Panc1 (cell line): ENCODE measurements around the gene HYPK. TPM values are rescaled to one million over a fixed set of nuclear protein-coding genes. Genes with fewer than 3 reads are reported as not detected.
"Not testable (repeated sequence)": the region's sequence is repeated elsewhere in the genome, so short reads cannot be mapped to it uniquely, and the experiment has no call there.

Source experiments
- ATAC-seq: fragments of 200-7000 bp; cut with Tn5 transposase; 2 replicates; pipeline ENCODE4 v1.9.1; 2020; ENCODE audit warnings: mild to moderate bottlenecking, moderate library complexity
- BruUV-seq: library from RNA; stranded (reverse); fragments of 400-500 nt; replicated peaks from 2 replicates; lab custom pipeline; 2021; lab: Mats Ljungman, UMichigan
- CTCF ChIA-PET: fragments of 300-600 bp; sonication (Branson Sonifier 250); formaldehyde crosslinking; loops from one replicate; lab custom pipeline; 2022; ENCODE audit warnings: antibody characterized with exemption; lab: Charles Lee
- POLR2A ChIA-PET: fragments of 300-600 bp; sonication (Branson Sonifier 250); formaldehyde crosslinking; loops from one replicate; lab custom pipeline; 2022; ENCODE audit warnings: antibody characterized with exemption; lab: Charles Lee
- DNase-seq: peaks from one replicate; pipeline ENCODE4 v3.0.0-alpha.2; 2010; ENCODE audit warnings: low read depth, low spot score
- H3K27ac ChIP-seq: 2 replicates; pipeline ENCODE4 v1.5.1; 2011; ENCODE audit warnings: mild to moderate bottlenecking, low read length, inconsistent platforms
- H3K27me3 ChIP-seq: fragments of 200-500 bp; sonication (Bioruptor generic); 2 replicates; pipeline ENCODE4 v1.6.0; 2014; ENCODE audit warnings: low read length, inconsistent platforms; ENCODE audit not compliant: control insufficient read depth, insufficient read depth
- H3K36me3 ChIP-seq: fragments of 200-500 bp; sonication (Bioruptor generic); 2 replicates; pipeline ENCODE4 v1.5.1; 2014; ENCODE audit warnings: inconsistent platforms, mild to moderate bottlenecking, low read length, moderate library complexity; ENCODE audit not compliant: control insufficient read depth, insufficient read depth
- H3K4me1 ChIP-seq: 2 replicates; pipeline ENCODE4 v1.5.1; 2011; ENCODE audit warnings: inconsistent platforms, mild to moderate bottlenecking, low read length, moderate library complexity; ENCODE audit not compliant: control insufficient read depth, insufficient read depth
- H3K4me3 ChIP-seq, 2 experiments: 2 replicates each; pipeline ENCODE4 v1.5.1; 2011 to 2012; ENCODE audit warnings: low read depth in 2 of 2, low read length in 2 of 2, mild to moderate bottlenecking in 2 of 2, inconsistent platforms in 1 of 2, moderate library complexity in 1 of 2
- H3K9me3 ChIP-seq: fragments of 200-500 bp; sonication (Bioruptor generic); 2 replicates; pipeline ENCODE4 v1.5.1; 2014; ENCODE audit warnings: low read depth, mild to moderate bottlenecking, inconsistent platforms, low read length, moderate library complexity; ENCODE audit not compliant: control insufficient read depth, insufficient read depth
- POLR2AphosphoS5 ChIP-seq: IDR thresholded peaks from 2 replicates; pipeline ENCODE4 v1.6.1; 2012; ENCODE audit warnings: mild to moderate bottlenecking, low read depth, low read length, moderate library complexity
- SIN3A ChIP-seq: IDR thresholded peaks from 2 replicates; pipeline ENCODE4 v1.6.1; 2012; ENCODE audit warnings: low read depth, mild to moderate bottlenecking, low read length, moderate library complexity, borderline replicate concordance; ENCODE audit not compliant: insufficient read depth
- TCF7L2 ChIP-seq: IDR thresholded peaks from 2 replicates; pipeline ENCODE4 v1.6.1; 2011; ENCODE audit warnings: mild to moderate bottlenecking, low read depth, low read length, inconsistent platforms
- in situ Hi-C: cut with HindIII; loops from 2 replicates; pipeline ENCODE4 v1.10.0; 2016; ENCODE audit warnings: low sequenced_read_pairs, low pct_unique_long_range_greater_than_20kb
- intact Hi-C: fragments of 100-400 bp; cut with micrococcal nuclease; formaldehyde crosslinking; loops from one replicate; pipeline ENCODE4 v1.10.0; 2022; ENCODE audit not compliant: unreplicated experiment
- total RNA-seq: library from RNA; stranded (reverse); gene quantifications from one replicate; pipeline ENCODE4 v1.2.1, GENCODE V29; 2021; ENCODE audit not compliant: unreplicated experiment
- TF ChIP-seq, protein P1 (sequence below), 2 experiments: IDR thresholded peaks; 2 replicates each; pipeline ENCODE4 v1.6.1; 2011 to 2012; ENCODE audit warnings: low read depth in 2 of 2, control low read depth in 1 of 2, low read length in 1 of 2, mild to moderate bottlenecking in 1 of 2, moderate library complexity in 1 of 2; ENCODE audit not compliant: insufficient read depth in 1 of 2
- TF ChIP-seq, protein P2 (sequence below): fragments of 450-650 bp; IDR thresholded peaks from 2 replicates; pipeline ENCODE4 v1.5.1; 2017; ENCODE audit warnings: mild to moderate bottlenecking

The HYPK gene
- total RNA-seq, 1 experiment from 2014 or later: 24.8 TPM

DNA sequence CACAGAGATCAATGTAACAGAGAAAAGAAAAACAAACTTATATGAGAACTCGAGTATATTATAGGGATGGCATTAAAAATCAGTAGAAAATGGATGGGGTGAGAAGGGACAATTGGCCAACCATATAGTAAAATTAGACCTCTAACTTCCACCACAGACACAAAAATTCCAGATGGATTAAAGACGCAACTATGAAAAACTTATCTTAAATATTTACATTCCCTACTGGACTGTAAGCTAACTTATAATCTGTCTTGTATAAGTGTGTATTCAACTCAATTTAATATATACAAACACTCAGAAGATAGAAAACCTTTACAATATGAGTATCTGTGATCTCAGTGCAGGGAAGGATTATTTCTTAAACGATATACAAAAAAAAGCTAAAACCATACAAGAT lies 21.1 kb downstream of the HYPK start:
- H3K9me3 ChIP-seq: no peaks in the 10 kb centered on the region
- BruUV-seq: no TSS peak
- H3K36me3 ChIP-seq: peaks cover 3% of the 10 kb centered on the region; the same call in 1 of the 2 replicates
- ATAC-seq (no peak), DNase-seq (no peak)
- H3K27ac ChIP-seq: no peak overlapping the region
- POLR2A ChIA-PET: no interaction called here
- 0 out of 2 replicates have a peak, but pooled peaks cover 4% of the 10 kb centered on the region for H3K4me1 ChIP-seq
- CTCF ChIA-PET: no interaction called here
- intact Hi-C loops: no loop called here
- in situ Hi-C loops: no loop called here
- TF ChIP-seq TCF7L2 (no peak), POLR2AphosphoS5 (no peak), SIN3A (no peak)
- TF ChIP-seq, protein P1, sequence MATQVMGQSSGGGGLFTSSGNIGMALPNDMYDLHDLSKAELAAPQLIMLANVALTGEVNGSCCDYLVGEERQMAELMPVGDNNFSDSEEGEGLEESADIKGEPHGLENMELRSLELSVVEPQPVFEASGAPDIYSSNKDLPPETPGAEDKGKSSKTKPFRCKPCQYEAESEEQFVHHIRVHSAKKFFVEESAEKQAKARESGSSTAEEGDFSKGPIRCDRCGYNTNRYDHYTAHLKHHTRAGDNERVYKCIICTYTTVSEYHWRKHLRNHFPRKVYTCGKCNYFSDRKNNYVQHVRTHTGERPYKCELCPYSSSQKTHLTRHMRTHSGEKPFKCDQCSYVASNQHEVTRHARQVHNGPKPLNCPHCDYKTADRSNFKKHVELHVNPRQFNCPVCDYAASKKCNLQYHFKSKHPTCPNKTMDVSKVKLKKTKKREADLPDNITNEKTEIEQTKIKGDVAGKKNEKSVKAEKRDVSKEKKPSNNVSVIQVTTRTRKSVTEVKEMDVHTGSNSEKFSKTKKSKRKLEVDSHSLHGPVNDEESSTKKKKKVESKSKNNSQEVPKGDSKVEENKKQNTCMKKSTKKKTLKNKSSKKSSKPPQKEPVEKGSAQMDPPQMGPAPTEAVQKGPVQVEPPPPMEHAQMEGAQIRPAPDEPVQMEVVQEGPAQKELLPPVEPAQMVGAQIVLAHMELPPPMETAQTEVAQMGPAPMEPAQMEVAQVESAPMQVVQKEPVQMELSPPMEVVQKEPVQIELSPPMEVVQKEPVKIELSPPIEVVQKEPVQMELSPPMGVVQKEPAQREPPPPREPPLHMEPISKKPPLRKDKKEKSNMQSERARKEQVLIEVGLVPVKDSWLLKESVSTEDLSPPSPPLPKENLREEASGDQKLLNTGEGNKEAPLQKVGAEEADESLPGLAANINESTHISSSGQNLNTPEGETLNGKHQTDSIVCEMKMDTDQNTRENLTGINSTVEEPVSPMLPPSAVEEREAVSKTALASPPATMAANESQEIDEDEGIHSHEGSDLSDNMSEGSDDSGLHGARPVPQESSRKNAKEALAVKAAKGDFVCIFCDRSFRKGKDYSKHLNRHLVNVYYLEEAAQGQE (IDR thresholded peaks at IDR 0.05; ENCODE audit: insufficient read depth in 1 of 2, low read depth in 2 of 2, low read length in 1 of 2): no peak
- TF ChIP-seq, protein P2, sequence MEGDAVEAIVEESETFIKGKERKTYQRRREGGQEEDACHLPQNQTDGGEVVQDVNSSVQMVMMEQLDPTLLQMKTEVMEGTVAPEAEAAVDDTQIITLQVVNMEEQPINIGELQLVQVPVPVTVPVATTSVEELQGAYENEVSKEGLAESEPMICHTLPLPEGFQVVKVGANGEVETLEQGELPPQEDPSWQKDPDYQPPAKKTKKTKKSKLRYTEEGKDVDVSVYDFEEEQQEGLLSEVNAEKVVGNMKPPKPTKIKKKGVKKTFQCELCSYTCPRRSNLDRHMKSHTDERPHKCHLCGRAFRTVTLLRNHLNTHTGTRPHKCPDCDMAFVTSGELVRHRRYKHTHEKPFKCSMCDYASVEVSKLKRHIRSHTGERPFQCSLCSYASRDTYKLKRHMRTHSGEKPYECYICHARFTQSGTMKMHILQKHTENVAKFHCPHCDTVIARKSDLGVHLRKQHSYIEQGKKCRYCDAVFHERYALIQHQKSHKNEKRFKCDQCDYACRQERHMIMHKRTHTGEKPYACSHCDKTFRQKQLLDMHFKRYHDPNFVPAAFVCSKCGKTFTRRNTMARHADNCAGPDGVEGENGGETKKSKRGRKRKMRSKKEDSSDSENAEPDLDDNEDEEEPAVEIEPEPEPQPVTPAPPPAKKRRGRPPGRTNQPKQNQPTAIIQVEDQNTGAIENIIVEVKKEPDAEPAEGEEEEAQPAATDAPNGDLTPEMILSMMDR: no peak
- H3K27me3 ChIP-seq: no peaks in the 10 kb centered on the region
- H3K4me3 ChIP-seq: no peak overlapping the region

DNA sequence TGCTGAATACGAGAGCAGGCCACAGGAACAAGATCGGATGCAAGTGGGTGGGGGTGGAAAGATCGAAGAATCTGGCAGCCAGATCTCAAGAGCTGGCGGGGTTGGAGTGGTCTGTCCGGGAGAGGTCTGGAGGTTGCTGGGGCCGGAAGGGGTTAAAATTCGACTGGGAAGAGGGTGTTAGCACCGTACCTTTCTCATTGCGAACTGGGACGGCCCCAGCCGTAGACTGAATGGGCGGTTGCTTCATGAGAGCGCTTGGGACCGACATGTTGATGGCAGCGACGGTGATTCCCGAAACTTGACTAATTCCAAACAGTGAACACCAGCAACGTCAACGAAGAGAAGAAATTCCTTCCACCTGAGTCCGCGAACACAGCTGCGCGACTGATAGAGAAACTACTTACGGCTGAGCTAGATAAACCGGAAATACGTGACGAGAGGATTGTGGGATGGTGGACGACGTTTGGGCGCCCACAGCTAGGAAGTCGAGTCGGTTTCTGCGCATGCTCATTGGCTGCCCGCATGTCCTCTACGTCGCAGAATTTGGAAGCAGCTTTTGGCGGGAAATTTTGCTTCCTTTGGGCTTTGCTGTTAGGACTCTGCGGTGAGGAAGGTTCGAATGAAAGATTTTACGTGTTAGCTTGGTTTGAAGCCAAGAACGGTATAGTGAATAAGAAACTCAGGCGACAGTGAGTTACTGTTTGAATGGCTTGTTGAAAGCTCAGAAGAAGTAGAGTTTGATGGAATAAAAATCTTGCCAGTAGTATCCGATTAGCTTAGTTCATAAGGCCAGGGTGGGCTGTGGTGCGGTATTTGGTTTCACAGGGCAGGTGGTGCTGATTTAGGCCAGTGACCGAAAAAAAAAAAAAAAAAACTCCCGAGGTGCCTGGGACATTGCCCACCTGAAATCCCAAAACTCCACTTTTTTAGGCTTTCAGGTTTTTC lies 24.2 kb downstream of the HYPK start, which contains the start of gene MFAP1:
MFAP1 (minus strand) TSS at position 389 of the 945 bp plus-strand sequence; CDS start at position 268, 121 bp downstream.
- peak; percentile 93 for DNase-seq
- peak within 1 kb of the TSS; percentile 94 for H3K27ac ChIP-seq
- POLR2A ChIA-PET: interaction anchor here (0.5 to 0.6 kb wide), 3 partner anchors 36 to 569 kb away, joined by 3 read pairs; no protein-coding TSS in a partner anchor
- peak within 1 kb of the TSS; percentile 77 to 87 for H3K4me3 ChIP-seq
- TSS peak; percentile 96 for BruUV-seq
- no peaks in the 10 kb centered on the region for H3K9me3 ChIP-seq
- in situ Hi-C loops: no loop called here
- peak; percentile 92 for ATAC-seq
- intact Hi-C loops: no loop called here
- no peaks in the 10 kb centered on the region for H3K27me3 ChIP-seq
- H3K36me3 ChIP-seq: peaks cover 3% of the 10 kb centered on the region
- CTCF ChIA-PET: no interaction called here
- peaks cover 14% of the 10 kb centered on the region for H3K4me1 ChIP-seq
- TF ChIP-seq SIN3A (peak; percentile 90; the same call in 1 of the 2 replicates), TCF7L2 (no peak), POLR2AphosphoS5 (peak; percentile 98)

DNA sequence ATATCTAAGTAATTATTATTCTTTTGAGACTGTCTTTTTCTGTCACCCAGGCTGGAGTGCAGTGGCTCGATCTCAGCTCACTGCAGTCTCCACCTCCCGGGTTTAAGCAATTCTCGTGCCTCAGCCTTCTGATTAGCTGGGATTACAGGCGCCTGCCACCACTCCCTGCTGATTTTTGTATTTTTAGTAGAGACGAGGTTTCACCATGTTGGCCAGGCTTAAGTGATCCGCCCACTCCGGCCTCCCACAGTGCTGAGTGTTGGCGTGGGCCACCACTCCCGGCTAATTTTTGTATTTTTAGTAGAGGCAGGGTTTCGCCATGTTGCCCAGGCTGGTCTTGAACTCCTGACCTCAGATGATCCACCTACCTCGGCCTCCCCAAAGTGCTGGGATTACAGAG lies 24.9 kb downstream of the HYPK start:
- peaks cover 14% of the 10 kb centered on the region for H3K4me1 ChIP-seq
- peak overlapping the region; percentile 94 for H3K27ac ChIP-seq
- POLR2A ChIA-PET, H3K27me3 ChIP-seq, in situ Hi-C loops, H3K9me3 ChIP-seq, H3K4me3 ChIP-seq, DNase-seq, BruUV-seq, H3K36me3 ChIP-seq, CTCF ChIA-PET, ATAC-seq, intact Hi-C loops: not testable (repeated sequence)
